GM23338 (cell line): ENCODE data around the gene NSL1. TPM values are rescaled to one million over a fixed set of nuclear protein-coding genes. Genes with fewer than 3 reads are reported as not detected.

Source experiments
- ATAC-seq: fragments of 200-7000 bp; cut with Tn5 transposase; 3 replicates; pipeline ENCODE4 v1.9.1; 2020
- DNase-seq: peaks from one replicate; pipeline ENCODE4 v3.0.0-alpha.2; 2015; ENCODE audit warnings: low spot score
- H2AFZ ChIP-seq: fragments of 200-600 bp; sonication (generic); 2 replicates; pipeline ENCODE4 v1.8.0; 2016; ENCODE audit warnings: antibody characterized with exemption, mild to moderate bottlenecking, moderate library complexity
- H3F3A ChIP-seq: fragments of 200-600 bp; sonication (generic); replicated peaks from 2 replicates; pipeline ENCODE4 v1.8.0; 2017; ENCODE audit warnings: antibody characterized with exemption, mixed run types, low read depth
- H3K27ac ChIP-seq: fragments of 200-600 bp; sonication (generic); 2 replicates; pipeline ENCODE4 v1.6.1; 2016; ENCODE audit warnings: low read depth
- H3K27me3 ChIP-seq: fragments of 200-600 bp; sonication (generic); 2 replicates; pipeline ENCODE4 v1.8.0; 2016; ENCODE audit warnings: mild to moderate bottlenecking, mixed run types, moderate library complexity; ENCODE audit not compliant: insufficient read depth
- H3K36me3 ChIP-seq: fragments of 200-600 bp; sonication (generic); 2 replicates; pipeline ENCODE4 v1.8.0; 2016; ENCODE audit warnings: mild to moderate bottlenecking; ENCODE audit not compliant: insufficient read depth
- H3K4me1 ChIP-seq: fragments of 200-600 bp; sonication (generic); 2 replicates; pipeline ENCODE4 v1.8.0; 2016; ENCODE audit warnings: mild to moderate bottlenecking, moderate library complexity; ENCODE audit not compliant: insufficient read depth
- H3K4me2 ChIP-seq: fragments of 200-600 bp; sonication (generic); 2 replicates; pipeline ENCODE4 v1.7.1; 2017; ENCODE audit warnings: mixed run types
- H3K4me3 ChIP-seq: fragments of 200-600 bp; sonication (generic); 2 replicates; pipeline ENCODE4 v1.6.1; 2016; ENCODE audit warnings: mixed run types
- H3K79me2 ChIP-seq: fragments of 200-600 bp; sonication (generic); replicated peaks from 2 replicates; pipeline ENCODE4 v1.8.0; 2017; ENCODE audit warnings: mild to moderate bottlenecking; ENCODE audit not compliant: insufficient read depth
- H3K9me2 ChIP-seq: fragments of 200-600 bp; sonication (generic); 2 replicates; pipeline ENCODE4 v1.8.0; 2017; ENCODE audit not compliant: insufficient read depth
- H4K20me1 ChIP-seq: fragments of 200-600 bp; sonication (generic); replicated peaks from 2 replicates; pipeline ENCODE4 v1.8.0; 2017; ENCODE audit warnings: mild to moderate bottlenecking; ENCODE audit not compliant: insufficient read depth
- H3K27ac Mint-ChIP-seq: 2 replicates; pipeline ENCODE4 v1.8.0; 2020; ENCODE audit warnings: inconsistent platforms, mild to moderate bottlenecking, moderate library complexity, mixed read lengths
- H3K27me3 Mint-ChIP-seq: 3 replicates; pipeline ENCODE4 v1.8.0; 2022; ENCODE audit warnings: low read depth, mild to moderate bottlenecking, moderate library complexity, mixed read lengths, inconsistent platforms; ENCODE audit not compliant: insufficient read depth, poor library complexity
- H3K36me3 Mint-ChIP-seq: 3 replicates; pipeline ENCODE4 v1.8.0; 2021; ENCODE audit warnings: low read depth, mild to moderate bottlenecking, inconsistent platforms, moderate library complexity, mixed read lengths
- H3K4me1 Mint-ChIP-seq: 3 replicates; pipeline ENCODE4 v1.8.0; 2020; ENCODE audit warnings: mild to moderate bottlenecking, inconsistent platforms, mixed read lengths
- H3K4me3 Mint-ChIP-seq: 3 replicates; pipeline ENCODE4 v1.8.0; 2021; ENCODE audit warnings: moderate library complexity, mild to moderate bottlenecking, inconsistent platforms, mixed read lengths
- H3K9me3 Mint-ChIP-seq: 3 replicates; pipeline ENCODE4 v1.8.0; 2020; ENCODE audit warnings: moderate library complexity, mild to moderate bottlenecking, inconsistent platforms, mixed read lengths
- CREB1 ChIP-seq: fragments of 250-450 bp; sonication (Bioruptor Pico); IDR thresholded peaks from 2 replicates; pipeline ENCODE4 v1.5.0; 2020; ENCODE audit warnings: low read depth, mild to moderate bottlenecking, moderate library complexity
- ETS1 ChIP-seq: IDR thresholded peaks from 2 replicates; pipeline ENCODE4 v1.6.1; 2016; ENCODE audit warnings: antibody characterized with exemption
- EZH2 ChIP-seq: fragments of 200-600 bp; sonication (generic); IDR thresholded peaks from one replicate; pipeline ENCODE4 v1.8.0; 2017; ENCODE audit warnings: antibody characterized with exemption, mild to moderate bottlenecking, low read depth; ENCODE audit not compliant: unreplicated experiment
- EZH2phosphoT487 ChIP-seq: fragments of 200-600 bp; sonication (generic); IDR thresholded peaks from one replicate; pipeline ENCODE4 v1.8.1; 2018; ENCODE audit warnings: antibody characterized with exemption; ENCODE audit not compliant: unreplicated experiment
- JUNB ChIP-seq: IDR thresholded peaks from one replicate; pipeline ENCODE4 v1.6.1; 2016; ENCODE audit warnings: antibody characterized with exemption; ENCODE audit not compliant: unreplicated experiment
- NANOG ChIP-seq: IDR thresholded peaks from 2 replicates; pipeline ENCODE4 v1.6.1; 2016; ENCODE audit warnings: antibody characterized with exemption, borderline replicate concordance
- POLR2AphosphoS5 ChIP-seq: IDR thresholded peaks from 2 replicates; pipeline ENCODE4 v1.6.1; 2016; ENCODE audit warnings: antibody characterized with exemption, low read depth
- REST ChIP-seq: IDR thresholded peaks from one replicate; pipeline ENCODE4 v1.6.1; 2018; ENCODE audit warnings: antibody characterized with exemption; ENCODE audit not compliant: unreplicated experiment
- STAT1 ChIP-seq: IDR thresholded peaks from one replicate; pipeline ENCODE4 v1.6.1; 2016; ENCODE audit warnings: antibody characterized with exemption; ENCODE audit not compliant: unreplicated experiment
- ZNF114 ChIP-seq: fragments of 250-450 bp; sonication (Bioruptor Pico); IDR thresholded peaks from 2 replicates; pipeline ENCODE4 v1.5.0; 2020; ENCODE audit warnings: mild to moderate bottlenecking, moderate library complexity
- ZNF331 ChIP-seq: fragments of 250-450 bp; sonication (Bioruptor Pico); IDR thresholded peaks from 2 replicates; pipeline ENCODE4 v1.5.0; 2020; ENCODE audit warnings: low read depth, mild to moderate bottlenecking, moderate library complexity
- polyA plus RNA-seq: library from polyadenylated mRNA; unstranded; fragments of >200 nt; fragmentation: Nextera tagmentation; extraction: Ambion mirVana; gene quantifications from 2 replicates; pipeline ENCODE4 v1.2.1, GENCODE V29; 2016
- total RNA-seq: library from RNA; depleted of rRNA; stranded (reverse); fragments of >200 nt; shearing (Covaris generic); gene quantifications from 2 replicates; pipeline ENCODE4 v1.2.3, GENCODE V29; 2014
- TF ChIP-seq, protein P1 (sequence below): fragments of 250-450 bp; sonication (Bioruptor Pico); IDR thresholded peaks from 2 replicates; pipeline ENCODE4 v1.5.0; 2020; ENCODE audit warnings: mild to moderate bottlenecking, moderate library complexity
- TF ChIP-seq, protein P2 (sequence below), 2 experiments: fragments of 200-600 bp in 1 of 2; sonication (generic) in 1 of 2; conservative IDR thresholded peaks; 2 replicates each; pipeline versions ENCODE4 v1.5.1 to v1.6.1; 2016 to 2017; ENCODE audit warnings: antibody characterized with exemption in 2 of 2, low read depth in 2 of 2, mild to moderate bottlenecking in 2 of 2, moderate library complexity in 1 of 2

The NSL1 gene
- total and polyA plus RNA-seq, 2 experiments from 2014 or later, result 96.8 to 102 TPM

DNA sequence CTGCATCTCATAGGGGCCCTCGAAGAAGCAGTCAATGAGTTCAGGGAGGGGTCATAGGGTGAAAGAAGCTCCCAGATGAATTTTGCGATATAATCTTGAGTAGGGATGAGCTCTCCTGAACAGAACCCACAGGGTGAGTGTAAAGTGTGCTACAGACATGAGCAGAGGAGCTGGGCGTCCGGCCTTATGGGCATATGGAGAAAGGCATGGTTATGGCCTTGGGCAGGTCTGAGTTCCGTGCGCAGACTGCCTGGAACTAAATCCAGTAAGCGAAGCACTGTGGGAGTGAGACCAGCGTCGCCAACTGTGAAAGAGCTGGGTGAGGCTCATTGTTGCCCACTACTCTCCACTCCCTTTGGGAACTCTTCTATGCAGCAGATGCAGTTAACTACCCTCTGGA lies 28.7 kb downstream of the NSL1 start (continued):
- TF ChIP-seq ZNF331 (CRISPR knock-in tag) (no peak), POLR2AphosphoS5 (no peak), EZH2phosphoT487 (no peak), JUNB (no peak)

DNA sequence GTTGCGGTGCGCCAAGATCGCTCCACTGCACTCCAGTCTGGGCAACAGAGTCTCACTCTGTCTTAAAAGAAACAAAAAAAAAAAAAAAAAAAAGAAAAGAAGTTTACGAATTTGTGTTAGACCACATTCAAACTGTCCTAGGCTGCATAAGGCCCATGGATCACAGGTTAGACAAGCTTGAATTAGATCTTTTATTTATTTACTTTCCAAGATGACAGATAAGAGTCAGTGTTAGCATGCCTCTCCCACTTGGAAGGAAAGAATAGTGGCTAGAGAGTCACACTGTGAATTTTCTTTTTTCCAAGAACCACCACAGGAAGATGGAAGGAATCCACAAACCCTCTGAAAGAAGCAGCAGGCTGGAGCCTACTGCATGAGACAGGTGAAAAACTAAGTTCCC lies 29.3 kb downstream of the NSL1 start:
- no peak overlapping the region for H3K4me3 ChIP-seq
- DNase-seq, result no peak
- H3K79me2 ChIP-seq, result peaks cover 90% of the 10 kb centered on the region
- H3K4me2 ChIP-seq, result no peak overlapping the region; the same call in 1 of the 2 replicates
- peaks cover 22% of the 10 kb centered on the region; the same call in 1 of the 2 replicates for H4K20me1 ChIP-seq
- H3K4me1 Mint-ChIP-seq, result peaks cover 11% of the 10 kb centered on the region
- H3K27me3 Mint-ChIP-seq, result no peaks in the 10 kb centered on the region
- H3K9me3 Mint-ChIP-seq, result peaks cover 5% of the 10 kb centered on the region; the same call in 1 of the 3 replicates
- H3K4me3 Mint-ChIP-seq, result no peak overlapping the region
- H3K4me1 ChIP-seq, result no peaks in the 10 kb centered on the region
- H2AFZ ChIP-seq, result no peak overlapping the region
- H3K9me2 ChIP-seq, result no peaks in the 10 kb centered on the region
- H3F3A ChIP-seq, result no peaks in the 10 kb centered on the region
- no peak overlapping the region for H3K27ac Mint-ChIP-seq
- H3K36me3 ChIP-seq, result no peaks in the 10 kb centered on the region; the same call in 1 of the 2 replicates
- peaks cover 27% of the 10 kb centered on the region for H3K36me3 Mint-ChIP-seq
- no peaks in the 10 kb centered on the region for H3K27me3 ChIP-seq
- TF ChIP-seq REST (no peak), ZNF331 (CRISPR knock-in tag) (no peak), ETS1 (no peak), EZH2phosphoT487 (no peak), POLR2AphosphoS5 (no peak), JUNB (no peak), STAT1 (no peak), ZNF114 (CRISPR knock-in tag) (no peak), CREB1 (CRISPR knock-in tag) (no peak), EZH2 (no peak), NANOG (no peak)
- TF ChIP-seq, protein P1, sequence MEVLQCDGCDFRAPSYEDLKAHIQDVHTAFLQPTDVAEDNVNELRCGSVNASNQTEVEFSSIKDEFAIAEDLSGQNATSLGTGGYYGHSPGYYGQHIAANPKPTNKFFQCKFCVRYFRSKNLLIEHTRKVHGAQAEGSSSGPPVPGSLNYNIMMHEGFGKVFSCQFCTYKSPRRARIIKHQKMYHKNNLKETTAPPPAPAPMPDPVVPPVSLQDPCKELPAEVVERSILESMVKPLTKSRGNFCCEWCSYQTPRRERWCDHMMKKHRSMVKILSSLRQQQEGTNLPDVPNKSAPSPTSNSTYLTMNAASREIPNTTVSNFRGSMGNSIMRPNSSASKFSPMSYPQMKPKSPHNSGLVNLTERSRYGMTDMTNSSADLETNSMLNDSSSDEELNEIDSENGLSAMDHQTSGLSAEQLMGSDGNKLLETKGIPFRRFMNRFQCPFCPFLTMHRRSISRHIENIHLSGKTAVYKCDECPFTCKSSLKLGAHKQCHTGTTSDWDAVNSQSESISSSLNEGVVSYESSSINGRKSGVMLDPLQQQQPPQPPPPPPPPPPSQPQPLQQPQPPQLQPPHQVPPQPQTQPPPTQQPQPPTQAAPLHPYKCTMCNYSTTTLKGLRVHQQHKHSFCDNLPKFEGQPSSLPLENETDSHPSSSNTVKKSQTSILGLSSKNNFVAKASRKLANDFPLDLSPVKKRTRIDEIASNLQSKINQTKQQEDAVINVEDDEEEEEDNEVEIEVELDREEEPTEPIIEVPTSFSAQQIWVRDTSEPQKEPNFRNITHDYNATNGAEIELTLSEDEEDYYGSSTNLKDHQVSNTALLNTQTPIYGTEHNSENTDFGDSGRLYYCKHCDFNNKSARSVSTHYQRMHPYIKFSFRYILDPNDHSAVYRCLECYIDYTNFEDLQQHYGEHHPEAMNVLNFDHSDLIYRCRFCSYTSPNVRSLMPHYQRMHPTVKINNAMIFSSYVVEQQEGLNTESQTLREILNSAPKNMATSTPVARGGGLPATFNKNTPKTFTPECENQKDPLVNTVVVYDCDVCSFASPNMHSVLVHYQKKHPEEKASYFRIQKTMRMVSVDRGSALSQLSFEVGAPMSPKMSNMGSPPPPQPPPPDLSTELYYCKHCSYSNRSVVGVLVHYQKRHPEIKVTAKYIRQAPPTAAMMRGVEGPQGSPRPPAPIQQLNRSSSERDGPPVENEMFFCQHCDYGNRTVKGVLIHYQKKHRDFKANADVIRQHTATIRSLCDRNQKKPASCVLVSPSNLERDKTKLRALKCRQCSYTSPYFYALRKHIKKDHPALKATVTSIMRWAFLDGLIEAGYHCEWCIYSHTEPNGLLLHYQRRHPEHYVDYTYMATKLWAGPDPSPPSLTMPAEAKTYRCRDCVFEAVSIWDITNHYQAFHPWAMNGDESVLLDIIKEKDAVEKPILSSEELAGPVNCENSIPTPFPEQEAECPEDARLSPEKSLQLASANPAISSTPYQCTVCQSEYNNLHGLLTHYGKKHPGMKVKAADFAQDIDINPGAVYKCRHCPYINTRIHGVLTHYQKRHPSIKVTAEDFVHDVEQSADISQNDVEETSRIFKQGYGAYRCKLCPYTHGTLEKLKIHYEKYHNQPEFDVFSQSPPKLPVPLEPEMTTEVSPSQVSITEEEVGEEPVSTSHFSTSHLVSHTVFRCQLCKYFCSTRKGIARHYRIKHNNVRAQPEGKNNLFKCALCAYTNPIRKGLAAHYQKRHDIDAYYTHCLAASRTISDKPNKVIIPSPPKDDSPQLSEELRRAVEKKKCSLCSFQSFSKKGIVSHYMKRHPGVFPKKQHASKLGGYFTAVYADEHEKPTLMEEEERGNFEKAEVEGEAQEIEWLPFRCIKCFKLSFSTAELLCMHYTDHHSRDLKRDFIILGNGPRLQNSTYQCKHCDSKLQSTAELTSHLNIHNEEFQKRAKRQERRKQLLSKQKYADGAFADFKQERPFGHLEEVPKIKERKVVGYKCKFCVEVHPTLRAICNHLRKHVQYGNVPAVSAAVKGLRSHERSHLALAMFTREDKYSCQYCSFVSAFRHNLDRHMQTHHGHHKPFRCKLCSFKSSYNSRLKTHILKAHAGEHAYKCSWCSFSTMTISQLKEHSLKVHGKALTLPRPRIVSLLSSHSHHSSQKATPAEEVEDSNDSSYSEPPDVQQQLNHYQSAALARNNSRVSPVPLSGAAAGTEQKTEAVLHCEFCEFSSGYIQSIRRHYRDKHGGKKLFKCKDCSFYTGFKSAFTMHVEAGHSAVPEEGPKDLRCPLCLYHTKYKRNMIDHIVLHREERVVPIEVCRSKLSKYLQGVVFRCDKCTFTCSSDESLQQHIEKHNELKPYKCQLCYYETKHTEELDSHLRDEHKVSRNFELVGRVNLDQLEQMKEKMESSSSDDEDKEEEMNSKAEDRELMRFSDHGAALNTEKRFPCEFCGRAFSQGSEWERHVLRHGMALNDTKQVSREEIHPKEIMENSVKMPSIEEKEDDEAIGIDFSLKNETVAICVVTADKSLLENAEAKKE (CRISPR knock-in tag), result no peak
- TF ChIP-seq, protein P2, sequence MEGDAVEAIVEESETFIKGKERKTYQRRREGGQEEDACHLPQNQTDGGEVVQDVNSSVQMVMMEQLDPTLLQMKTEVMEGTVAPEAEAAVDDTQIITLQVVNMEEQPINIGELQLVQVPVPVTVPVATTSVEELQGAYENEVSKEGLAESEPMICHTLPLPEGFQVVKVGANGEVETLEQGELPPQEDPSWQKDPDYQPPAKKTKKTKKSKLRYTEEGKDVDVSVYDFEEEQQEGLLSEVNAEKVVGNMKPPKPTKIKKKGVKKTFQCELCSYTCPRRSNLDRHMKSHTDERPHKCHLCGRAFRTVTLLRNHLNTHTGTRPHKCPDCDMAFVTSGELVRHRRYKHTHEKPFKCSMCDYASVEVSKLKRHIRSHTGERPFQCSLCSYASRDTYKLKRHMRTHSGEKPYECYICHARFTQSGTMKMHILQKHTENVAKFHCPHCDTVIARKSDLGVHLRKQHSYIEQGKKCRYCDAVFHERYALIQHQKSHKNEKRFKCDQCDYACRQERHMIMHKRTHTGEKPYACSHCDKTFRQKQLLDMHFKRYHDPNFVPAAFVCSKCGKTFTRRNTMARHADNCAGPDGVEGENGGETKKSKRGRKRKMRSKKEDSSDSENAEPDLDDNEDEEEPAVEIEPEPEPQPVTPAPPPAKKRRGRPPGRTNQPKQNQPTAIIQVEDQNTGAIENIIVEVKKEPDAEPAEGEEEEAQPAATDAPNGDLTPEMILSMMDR (conservative IDR thresholded peaks at IDR 0.05; ENCODE audit: low read depth in 2 of 2), result no peak
- H3K27ac ChIP-seq, result no peak overlapping the region; the same call in 1 of the 2 replicates
- ATAC-seq, result no peak
